GM19468 (cell line): Measurements from ENCODE around the gene PIM3.

Experiments
- ATAC-seq: cut with Tn5 transposase; IDR thresholded peaks from one replicate; pipeline ENCODE4 v1.9.1; 2021; ENCODE audit warnings: mild to moderate bottlenecking, moderate library complexity, moderate number of reproducible peaks; ENCODE audit not compliant: unreplicated experiment; ENCODE audit errors: extremely low read depth

The PIM3 gene

DNA sequence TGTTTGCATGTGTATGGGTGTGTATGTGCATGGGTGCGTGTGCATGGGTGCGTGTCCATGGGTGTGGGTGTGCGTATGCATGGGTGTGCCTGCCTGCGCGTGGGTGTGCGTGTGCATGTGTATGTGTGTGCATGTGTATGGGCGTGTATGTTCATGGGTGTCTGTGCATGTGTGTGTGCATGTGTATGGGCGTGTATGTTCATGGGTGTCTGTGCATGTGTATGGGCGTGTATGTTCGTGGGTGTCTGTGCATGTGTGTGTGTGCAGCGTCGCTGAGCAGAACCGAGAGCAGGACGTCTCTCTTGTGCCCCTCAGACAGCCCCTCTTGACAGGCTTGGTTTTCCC, 38.1 kb downstream of the PIM3 start:
- no peak for ATAC-seq

DNA sequence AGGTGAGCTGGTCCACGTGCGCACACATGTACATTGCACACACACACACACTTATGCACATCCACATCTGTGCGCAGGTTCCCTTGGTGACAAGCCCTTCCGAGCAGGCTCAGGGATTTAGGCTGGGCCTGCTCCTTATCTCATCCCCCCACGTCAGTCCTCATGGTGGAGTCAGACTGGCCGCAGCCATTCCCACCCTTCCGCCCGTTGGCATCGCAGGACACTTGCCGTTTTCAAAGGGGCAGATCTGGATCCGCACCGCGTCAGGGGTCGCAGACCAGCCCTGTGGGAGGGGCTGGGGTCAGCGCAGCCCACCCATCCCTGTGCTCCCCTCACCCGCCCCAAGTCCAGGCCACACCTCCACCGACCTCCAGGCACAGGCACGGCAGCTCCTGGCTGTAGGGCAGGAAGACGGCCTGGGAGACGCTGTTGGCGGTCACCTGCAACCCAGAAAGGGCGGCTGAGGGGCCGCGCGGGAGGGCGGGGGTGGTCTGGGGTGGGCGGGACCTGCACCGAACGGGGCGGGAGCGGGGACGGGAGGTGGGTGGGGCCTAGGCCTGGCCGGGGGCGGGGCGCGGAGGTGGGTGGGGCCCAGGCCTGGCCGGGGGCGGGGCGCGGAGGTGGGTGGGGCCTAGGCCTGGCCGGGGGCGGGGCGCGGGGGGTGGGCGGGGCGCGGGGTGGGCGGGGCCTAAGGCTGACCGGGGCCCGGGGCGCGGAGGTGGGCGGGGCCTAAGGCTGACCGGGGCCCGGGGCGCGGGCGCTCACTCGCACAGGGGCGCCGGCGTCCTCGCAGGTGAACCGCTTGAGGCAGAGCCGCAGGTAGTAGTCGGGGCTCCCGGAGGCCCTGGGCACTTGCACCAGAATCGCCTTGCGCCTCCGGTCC, 38.7 kb downstream of the PIM3 start:
- ATAC-seq = no peak

DNA sequence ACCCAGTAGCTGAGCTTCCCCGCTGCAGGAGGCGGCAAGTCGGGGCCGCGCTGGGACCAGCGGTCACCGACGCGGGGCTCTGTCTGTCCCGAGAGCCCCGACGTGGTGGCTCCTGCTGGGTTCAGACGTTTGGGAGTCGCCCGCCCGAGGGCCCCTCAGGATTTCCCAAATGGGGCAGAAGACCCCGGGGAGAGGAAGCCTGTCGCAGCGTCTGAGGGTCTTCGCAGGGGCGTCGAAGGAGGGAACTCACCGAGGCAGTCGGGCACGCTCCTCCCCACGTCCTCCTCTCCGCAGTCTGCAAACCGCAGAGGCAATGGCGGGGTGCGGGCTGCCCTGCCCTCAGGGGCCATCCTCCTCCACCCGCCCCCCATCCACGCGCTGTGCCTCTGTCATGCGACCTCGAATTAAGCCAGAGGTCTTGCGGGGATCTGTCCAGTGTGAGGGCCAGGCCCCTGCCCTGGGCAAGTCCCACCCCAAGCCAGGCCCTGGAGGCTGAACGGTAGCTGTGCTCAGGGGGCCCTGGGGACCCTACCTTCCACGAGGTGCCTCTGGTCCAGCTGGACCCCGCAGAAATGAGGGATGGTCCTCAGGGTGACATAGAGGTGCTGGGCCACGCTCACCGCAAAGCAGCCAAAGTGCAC, 39.5 kb downstream of the PIM3 start:
- no peak for ATAC-seq

DNA sequence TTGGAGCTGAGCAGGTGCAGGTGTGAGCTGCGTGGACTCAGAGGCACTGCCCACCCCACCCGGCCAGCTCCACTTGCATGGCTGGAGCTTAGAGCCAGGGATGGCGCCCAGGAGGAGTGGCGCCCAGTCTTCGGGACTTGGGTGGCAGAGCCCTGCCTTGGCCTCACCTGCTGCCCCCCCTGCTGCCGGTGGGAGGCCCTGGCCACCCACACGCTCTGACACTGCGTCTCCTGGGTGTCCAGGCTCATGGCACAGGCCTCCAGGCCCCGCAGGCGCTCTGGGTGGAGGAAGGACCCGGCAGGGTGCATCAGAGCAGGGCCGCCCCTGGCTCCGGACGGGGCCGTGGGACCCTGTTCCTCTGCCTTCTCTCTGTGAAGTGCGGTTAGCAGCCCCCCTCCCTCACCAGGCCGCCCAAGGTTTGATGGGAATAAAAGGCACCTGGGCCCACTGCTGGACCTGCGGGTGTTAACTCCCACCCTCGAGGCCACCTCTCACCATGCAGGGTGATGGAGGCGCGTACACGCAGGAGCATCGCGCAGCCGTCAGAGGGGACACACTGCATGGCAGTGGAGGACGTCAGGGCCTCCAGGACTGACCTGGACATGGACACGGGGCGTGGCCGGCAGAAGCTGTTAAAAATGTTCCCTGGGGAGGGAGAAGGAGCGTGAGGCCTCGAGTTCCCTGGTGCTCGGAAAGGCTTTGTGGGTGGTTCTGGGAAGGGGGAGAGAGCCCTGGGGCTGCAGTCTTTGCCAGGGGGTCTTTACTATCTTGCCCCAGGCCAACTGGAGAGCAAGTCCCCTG, 40.2 kb downstream of the PIM3 start:
- no peak for ATAC-seq

DNA sequence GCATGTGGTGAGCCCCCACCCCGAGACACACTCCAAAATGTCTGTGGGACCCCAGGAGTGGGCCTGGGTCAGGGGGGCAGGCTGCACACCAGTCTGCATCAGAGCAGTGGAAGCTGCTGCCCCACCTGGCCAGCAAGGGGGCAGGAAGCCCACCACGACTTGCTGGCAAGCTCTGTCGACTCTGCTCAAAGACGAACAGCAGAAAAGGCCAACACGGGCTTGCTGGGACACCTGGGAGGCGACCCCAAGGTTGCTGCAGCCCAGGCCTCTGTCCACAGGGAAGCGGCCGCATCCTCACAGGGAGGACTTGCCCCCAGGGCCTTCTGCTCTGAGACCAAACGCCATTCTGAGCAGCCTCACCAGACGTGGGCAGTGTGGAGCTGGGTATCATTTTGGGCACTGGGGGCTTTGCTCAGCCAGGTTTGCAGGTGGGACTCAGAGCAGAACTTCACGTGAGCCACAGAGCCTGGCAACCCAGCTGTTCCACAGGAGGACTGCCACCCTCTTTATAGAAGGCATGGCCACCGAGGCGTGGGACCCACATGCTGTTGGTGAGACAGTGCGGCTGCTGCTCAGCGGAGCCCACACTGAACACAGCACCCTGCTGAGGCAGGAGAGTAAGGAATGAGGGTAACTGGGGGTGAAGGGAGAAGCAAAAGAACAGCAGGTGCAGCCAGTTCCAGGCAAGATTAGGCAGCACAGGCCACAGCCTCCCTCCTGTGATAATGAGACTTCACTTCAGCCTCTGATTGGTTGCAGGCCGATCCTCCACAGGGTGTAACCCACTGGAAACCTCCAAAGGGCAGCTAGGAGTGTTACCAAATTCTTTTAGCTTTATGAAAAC, 41.0 kb downstream of the PIM3 start:
- no peak for ATAC-seq

DNA sequence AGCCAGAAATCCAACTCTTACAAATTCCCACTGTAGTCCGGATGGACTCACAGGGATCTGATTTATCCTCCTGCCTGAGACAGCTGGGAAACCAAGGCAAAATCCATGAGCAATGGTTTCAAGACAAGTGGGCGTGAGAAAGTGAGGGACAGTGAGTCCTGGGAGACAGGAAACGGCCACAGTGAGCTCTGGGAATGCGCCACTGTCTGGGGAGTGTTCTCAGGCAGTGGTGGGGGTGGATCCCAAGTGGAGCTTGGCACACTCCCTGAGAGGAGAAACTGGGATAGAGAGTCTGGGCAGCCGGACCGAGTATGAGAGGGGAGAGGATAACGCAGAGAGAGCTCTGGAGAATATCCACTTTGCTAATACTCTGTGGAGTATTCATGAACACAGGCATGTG, 42.2 kb downstream of the PIM3 start:
- ATAC-seq = no peak

DNA sequence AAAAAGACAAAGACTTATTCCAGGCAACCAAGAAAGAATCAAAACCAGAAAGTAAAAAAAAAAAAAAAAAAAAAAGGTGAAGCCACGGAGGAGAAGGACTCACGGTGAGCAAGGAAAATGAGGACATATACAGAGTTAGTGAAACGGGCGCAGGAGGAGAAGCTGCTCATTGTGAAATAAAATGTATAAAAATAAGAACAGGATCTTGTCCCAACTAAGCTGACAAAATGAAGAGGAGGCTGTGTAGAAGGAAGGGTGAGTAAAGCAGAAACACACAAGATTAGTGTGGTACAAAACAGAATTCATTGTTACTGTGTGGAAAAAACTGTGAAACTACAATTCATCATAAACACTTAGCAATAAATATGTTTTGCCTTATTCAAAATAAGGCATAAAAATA, 44.3 kb downstream of the PIM3 start:
- ATAC-seq = no peak

DNA sequence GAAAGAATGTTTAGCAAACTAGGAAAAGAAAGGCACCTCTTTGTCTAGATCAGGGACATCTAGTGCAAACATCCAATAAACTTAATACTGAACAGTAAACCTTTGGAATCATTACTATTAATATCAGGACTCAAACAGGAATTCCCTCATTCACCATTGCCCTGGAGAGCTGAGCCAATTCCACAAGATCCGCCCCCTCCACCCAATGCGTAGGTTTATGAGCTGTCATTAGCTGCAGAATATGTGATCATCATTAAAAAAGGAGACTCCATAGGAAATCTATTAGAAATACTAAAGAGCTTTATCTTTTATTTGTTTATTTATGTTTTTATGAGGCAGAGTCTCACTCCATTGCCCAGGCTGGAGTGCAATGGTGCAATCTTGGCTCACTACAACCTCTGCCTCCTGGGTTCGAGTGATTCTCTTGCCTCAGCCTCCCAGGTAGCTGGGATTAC, 46.5 kb downstream of the PIM3 start:
- ATAC-seq = no peak

DNA sequence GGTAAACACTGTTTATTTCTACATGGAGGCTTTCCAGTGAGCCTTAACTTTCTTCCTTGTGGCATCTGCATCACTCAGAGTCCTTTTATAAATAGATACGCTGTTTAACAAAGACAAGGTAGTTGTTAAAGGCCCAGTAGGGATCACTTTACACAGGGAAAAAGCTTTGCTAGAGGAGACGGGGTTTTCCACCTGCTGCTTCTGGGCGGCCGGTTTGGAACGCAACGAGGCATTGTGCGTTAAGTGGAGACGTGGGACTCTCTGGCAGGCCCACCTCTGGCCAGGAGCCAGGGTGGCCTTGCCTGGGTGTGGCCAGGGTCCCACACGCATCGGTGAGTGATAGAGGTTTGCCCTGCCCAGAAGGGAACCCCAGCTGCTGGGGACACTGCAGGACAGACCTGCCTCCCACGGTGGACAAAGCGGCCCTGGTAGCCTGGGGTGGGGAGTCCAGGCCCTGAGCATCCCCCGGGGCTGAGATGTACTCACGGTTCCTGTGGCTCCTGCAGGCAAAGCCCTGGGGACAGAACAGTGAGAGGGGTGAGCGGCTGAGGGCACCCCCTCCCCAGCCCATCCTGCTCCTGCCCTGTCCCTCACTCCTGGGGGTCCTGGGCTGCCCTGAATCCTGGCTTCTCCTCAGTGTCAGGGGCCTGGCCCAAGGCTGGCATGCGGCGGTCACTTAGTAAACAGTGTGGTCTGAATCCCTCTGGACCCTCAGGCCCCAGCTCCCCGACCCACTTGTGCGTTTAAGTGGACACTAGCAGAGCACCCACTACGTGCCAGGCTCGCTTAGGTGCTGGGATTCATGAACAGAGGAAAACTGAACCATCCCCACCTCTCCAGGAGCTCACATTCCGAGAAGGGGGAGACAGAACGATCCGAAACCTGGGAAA, 47.8 kb downstream of the PIM3 start:
- no peak for ATAC-seq

DNA sequence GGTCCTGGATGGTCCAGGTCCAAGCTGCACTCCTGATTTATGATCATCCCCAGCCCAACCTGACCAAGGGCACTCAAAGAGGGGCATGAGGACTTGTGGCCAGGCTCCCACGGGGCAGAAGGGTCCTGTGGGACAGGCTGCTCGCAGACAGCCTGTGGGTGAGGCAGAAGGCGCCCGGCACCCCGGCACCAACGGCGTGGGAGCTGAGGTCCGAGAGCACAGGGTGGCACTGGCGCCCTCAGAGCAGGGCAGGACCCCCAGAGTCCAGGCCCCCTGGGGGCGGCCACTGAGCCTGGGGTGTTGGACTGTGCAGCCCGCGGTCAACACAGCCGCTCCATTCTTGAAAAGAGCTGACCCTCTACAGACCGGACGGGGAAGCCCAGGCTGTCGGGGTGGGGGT, 48.7 kb downstream of the PIM3 start:
- ATAC-seq = no peak

DNA sequence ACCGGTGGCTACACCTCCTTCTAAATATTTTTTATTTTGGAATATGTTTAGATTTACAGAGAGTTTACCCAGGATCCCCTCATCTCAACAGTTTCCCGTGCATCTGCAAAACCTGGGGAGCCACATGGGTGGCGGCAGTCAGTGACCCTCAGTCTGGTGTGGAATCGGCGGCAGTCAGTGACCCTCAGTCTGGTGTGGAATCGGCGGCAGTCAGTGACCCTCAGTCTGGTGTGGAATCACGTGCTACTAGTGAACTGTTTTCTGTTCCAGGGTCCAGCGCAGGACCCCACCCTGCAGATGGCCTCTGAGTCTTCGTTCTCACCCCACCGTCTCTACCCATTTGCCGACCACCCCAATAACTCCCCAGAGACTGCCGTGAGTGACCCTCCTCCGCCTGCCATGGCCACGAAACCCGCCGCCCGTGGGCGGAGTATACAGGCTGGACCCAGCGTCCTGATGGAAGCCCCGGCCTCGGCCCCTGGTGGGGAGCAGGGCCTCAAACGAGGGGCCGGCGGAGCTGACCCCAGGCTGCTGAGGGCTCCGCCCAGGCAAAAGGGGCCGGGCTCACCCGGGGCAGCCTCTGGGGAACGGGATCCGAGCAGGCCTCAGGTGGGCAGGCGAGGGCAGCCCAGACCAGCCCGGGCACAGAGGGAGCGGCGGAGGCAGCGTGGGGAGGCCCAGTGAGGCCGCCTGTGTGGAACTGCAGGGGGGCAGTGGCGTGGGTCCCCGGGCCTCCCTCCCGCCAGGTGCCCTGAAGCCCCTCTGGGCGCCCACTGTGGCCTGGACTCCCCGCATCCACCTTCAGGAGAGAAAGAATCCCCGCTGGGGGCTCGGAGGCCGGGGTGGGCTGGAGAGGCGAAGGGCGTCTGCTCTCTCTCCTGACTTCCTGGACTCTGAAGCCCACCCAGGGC, 49.4 kb downstream of the PIM3 start:
- no peak for ATAC-seq

DNA sequence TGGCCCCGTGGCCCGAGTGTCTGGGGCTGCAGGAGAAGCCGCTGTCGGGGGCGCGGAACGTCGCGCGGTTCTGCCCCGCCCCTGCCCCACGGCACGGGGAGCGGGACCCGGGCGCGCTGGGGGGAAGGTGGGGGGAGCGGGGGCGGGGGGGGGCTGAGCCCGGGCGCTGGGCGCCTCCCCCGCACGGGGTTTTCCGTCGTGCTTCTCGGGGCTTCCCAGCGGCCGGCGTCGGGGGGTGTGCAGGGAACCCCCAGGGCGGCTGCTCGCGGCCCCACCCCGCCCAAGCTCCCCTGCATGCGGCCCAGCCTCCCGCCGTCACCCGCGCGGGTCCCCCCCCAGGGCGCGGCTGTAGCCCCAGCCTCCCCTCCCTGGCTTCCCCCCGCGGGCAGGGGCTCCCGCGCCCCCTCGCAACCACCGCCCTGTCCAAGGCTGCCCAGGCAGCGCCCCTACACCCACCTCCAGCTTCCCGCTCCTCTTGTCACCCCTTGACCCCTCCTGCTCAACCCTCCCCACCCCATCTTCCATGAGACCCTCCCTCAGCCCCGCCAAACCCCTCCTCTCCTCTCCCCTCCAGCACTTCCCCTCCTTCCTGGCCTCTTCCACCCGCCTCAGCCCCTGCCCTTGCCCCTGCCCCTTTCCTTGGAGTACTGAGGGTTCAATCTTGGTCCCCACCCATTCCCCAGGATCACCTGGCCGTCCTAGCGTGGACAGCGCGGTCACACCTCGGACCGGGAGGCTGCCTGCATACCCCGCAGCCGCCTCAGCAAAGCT, 50.3 kb downstream of the PIM3 start:
- ATAC-seq = no peak

DNA sequence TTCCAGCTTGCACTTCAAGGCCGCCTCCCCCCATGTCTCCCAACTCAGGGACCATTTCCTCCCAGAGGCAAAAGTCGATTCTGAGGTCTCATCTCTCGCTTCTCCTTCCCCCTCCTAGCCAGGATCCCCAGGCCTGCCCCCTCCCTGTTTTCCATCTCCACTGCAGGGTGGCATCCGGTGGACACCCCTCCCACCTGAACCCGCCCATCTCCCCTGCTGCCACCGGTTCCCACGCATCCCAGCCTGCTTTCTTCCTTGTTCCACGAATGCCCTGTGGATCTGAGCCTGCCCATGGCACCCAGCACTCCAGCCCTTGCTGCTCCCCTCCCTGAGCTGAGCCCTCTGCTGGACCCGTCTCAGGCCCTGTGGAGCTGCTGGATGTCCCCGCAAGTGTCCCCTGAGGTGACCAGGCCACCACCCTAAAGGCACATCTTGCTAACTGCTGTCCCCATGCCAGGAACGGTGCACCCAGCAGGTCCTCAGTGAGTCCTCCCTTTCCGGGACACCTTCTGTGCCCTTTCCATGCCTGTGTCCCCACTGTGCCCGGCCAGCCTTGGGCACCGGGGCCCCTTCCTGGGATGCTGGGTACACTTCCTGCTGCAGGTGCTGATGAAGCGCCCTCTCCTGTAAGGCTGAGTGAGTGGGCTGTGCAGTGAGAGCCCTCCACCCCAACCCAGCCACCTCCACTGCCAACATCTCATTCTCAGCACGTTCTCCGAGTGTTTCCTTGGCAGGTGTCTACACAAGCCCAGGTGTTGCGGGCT, 51.1 kb downstream of the PIM3 start:
- no peak for ATAC-seq

DNA sequence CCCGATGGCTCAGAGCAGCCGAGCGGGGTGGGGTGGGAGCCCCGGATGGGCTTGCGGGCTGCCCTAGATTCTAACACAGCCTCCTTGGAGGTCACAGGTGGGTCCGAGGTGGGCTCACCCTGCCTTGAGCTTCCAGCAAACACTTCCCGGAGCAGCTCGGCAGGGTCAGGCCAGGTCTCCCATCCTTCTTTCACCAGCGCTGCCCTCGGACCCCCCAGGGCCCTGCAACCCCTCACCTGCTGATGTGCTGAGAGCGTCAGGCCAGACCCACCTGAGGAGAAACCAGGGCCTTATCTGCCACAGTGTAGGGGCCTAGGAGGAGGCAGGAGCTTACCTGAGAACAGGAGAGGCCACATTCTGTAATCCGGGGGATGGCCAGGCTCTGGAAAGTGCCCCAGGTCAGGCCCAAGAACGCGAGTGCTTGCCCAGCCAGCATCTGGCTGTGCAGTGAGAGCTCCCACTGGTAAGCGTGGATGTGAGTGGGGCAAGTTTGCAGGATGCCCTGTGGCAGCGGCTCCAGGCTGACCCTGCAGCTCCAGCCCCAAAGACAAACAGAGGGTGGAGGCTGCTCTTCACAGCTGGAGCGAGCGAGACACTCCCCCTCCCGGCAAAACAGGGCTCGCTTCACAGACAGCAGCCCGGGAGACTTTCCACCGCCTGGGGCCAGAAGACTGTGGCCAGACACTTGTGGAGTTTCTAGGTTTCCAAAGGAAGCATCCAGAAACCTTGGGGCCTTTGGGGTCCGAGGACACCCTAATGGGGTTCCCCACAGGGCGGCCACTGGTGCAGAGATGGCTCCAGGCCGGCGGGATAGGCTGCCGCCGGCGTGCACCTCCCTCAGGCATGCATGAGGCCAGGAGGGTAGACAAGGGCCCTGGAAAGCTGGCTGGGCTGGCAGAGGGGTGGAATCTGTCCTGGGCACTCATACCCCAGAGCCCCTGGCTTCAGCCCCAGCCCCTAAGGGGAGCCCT, 51.9 kb downstream of the PIM3 start, which contains the start of gene IL17REL:
Gene IL17REL (minus strand): TSS at position 555 of the 971 bp plus-strand sequence. CDS start 119 bp downstream, at position 436.
- no peak for ATAC-seq
